Loucy (cell line): ENCODE results near the gene PPIF.

Experiments used
- CTCF ChIP-seq: fragments of 200-600 bp; sonication (generic); conservative IDR thresholded peaks from 2 replicates; pipeline ENCODE4 v1.5.1; 2014; ENCODE audit warnings: mild to moderate bottlenecking, antibody characterized with exemption, low read length
- EZH2phosphoT487 ChIP-seq: fragments of 200-600 bp; IDR thresholded peaks from 2 replicates; pipeline ENCODE4 v1.6.1; 2018; ENCODE audit warnings: antibody characterized with exemption, mild to moderate bottlenecking, moderate library complexity, borderline replicate concordance

- TF ChIP-seq CTCF (no peak), EZH2phosphoT487 (no peak)
Observed at GRCh38 chr10:79385392-79385795, 38.1 kb downstream of the PPIF start.
